GM23338 (cell line): ENCODE results near the gene PDXDC1. TPM values are rescaled to one million over a fixed set of nuclear protein-coding genes. Genes with fewer than 3 reads are reported as not detected.

Source experiments
- ATAC-seq: fragments of 200-7000 bp; cut with Tn5 transposase; 3 replicates; pipeline ENCODE4 v1.9.1; 2020
- DNase-seq: peaks from one replicate; pipeline ENCODE4 v3.0.0-alpha.2; 2015; ENCODE audit warnings: low spot score
- H2AFZ ChIP-seq: fragments of 200-600 bp; sonication (generic); 2 replicates; pipeline ENCODE4 v1.8.0; 2016; ENCODE audit warnings: antibody characterized with exemption, mild to moderate bottlenecking, moderate library complexity
- H3F3A ChIP-seq: fragments of 200-600 bp; sonication (generic); replicated peaks from 2 replicates; pipeline ENCODE4 v1.8.0; 2017; ENCODE audit warnings: antibody characterized with exemption, mixed run types, low read depth
- H3K27ac ChIP-seq: fragments of 200-600 bp; sonication (generic); 2 replicates; pipeline ENCODE4 v1.6.1; 2016; ENCODE audit warnings: low read depth
- H3K27me3 ChIP-seq: fragments of 200-600 bp; sonication (generic); 2 replicates; pipeline ENCODE4 v1.8.0; 2016; ENCODE audit warnings: mild to moderate bottlenecking, mixed run types, moderate library complexity; ENCODE audit not compliant: insufficient read depth
- H3K36me3 ChIP-seq: fragments of 200-600 bp; sonication (generic); 2 replicates; pipeline ENCODE4 v1.8.0; 2016; ENCODE audit warnings: mild to moderate bottlenecking; ENCODE audit not compliant: insufficient read depth
- H3K4me1 ChIP-seq: fragments of 200-600 bp; sonication (generic); 2 replicates; pipeline ENCODE4 v1.8.0; 2016; ENCODE audit warnings: mild to moderate bottlenecking, moderate library complexity; ENCODE audit not compliant: insufficient read depth
- H3K4me2 ChIP-seq: fragments of 200-600 bp; sonication (generic); 2 replicates; pipeline ENCODE4 v1.7.1; 2017; ENCODE audit warnings: mixed run types
- H3K4me3 ChIP-seq: fragments of 200-600 bp; sonication (generic); 2 replicates; pipeline ENCODE4 v1.6.1; 2016; ENCODE audit warnings: mixed run types
- H3K79me2 ChIP-seq: fragments of 200-600 bp; sonication (generic); replicated peaks from 2 replicates; pipeline ENCODE4 v1.8.0; 2017; ENCODE audit warnings: mild to moderate bottlenecking; ENCODE audit not compliant: insufficient read depth
- H3K9me2 ChIP-seq: fragments of 200-600 bp; sonication (generic); 2 replicates; pipeline ENCODE4 v1.8.0; 2017; ENCODE audit not compliant: insufficient read depth
- H4K20me1 ChIP-seq: fragments of 200-600 bp; sonication (generic); replicated peaks from 2 replicates; pipeline ENCODE4 v1.8.0; 2017; ENCODE audit warnings: mild to moderate bottlenecking; ENCODE audit not compliant: insufficient read depth
- H3K27ac Mint-ChIP-seq: 2 replicates; pipeline ENCODE4 v1.8.0; 2020; ENCODE audit warnings: inconsistent platforms, mild to moderate bottlenecking, moderate library complexity, mixed read lengths
- H3K27me3 Mint-ChIP-seq: 3 replicates; pipeline ENCODE4 v1.8.0; 2022; ENCODE audit warnings: low read depth, mild to moderate bottlenecking, moderate library complexity, mixed read lengths, inconsistent platforms; ENCODE audit not compliant: insufficient read depth, poor library complexity
- H3K36me3 Mint-ChIP-seq: 3 replicates; pipeline ENCODE4 v1.8.0; 2021; ENCODE audit warnings: low read depth, mild to moderate bottlenecking, inconsistent platforms, moderate library complexity, mixed read lengths
- H3K4me1 Mint-ChIP-seq: 3 replicates; pipeline ENCODE4 v1.8.0; 2020; ENCODE audit warnings: mild to moderate bottlenecking, inconsistent platforms, mixed read lengths
- H3K4me3 Mint-ChIP-seq: 3 replicates; pipeline ENCODE4 v1.8.0; 2021; ENCODE audit warnings: moderate library complexity, mild to moderate bottlenecking, inconsistent platforms, mixed read lengths
- H3K9me3 Mint-ChIP-seq: 3 replicates; pipeline ENCODE4 v1.8.0; 2020; ENCODE audit warnings: moderate library complexity, mild to moderate bottlenecking, inconsistent platforms, mixed read lengths
- CREB1 ChIP-seq: fragments of 250-450 bp; sonication (Bioruptor Pico); IDR thresholded peaks from 2 replicates; pipeline ENCODE4 v1.5.0; 2020; ENCODE audit warnings: low read depth, mild to moderate bottlenecking, moderate library complexity
- ETS1 ChIP-seq: IDR thresholded peaks from 2 replicates; pipeline ENCODE4 v1.6.1; 2016; ENCODE audit warnings: antibody characterized with exemption
- EZH2 ChIP-seq: fragments of 200-600 bp; sonication (generic); IDR thresholded peaks from one replicate; pipeline ENCODE4 v1.8.0; 2017; ENCODE audit warnings: antibody characterized with exemption, mild to moderate bottlenecking, low read depth; ENCODE audit not compliant: unreplicated experiment
- EZH2phosphoT487 ChIP-seq: fragments of 200-600 bp; sonication (generic); IDR thresholded peaks from one replicate; pipeline ENCODE4 v1.8.1; 2018; ENCODE audit warnings: antibody characterized with exemption; ENCODE audit not compliant: unreplicated experiment
- JUNB ChIP-seq: IDR thresholded peaks from one replicate; pipeline ENCODE4 v1.6.1; 2016; ENCODE audit warnings: antibody characterized with exemption; ENCODE audit not compliant: unreplicated experiment
- NANOG ChIP-seq: IDR thresholded peaks from 2 replicates; pipeline ENCODE4 v1.6.1; 2016; ENCODE audit warnings: antibody characterized with exemption, borderline replicate concordance
- POLR2AphosphoS5 ChIP-seq: IDR thresholded peaks from 2 replicates; pipeline ENCODE4 v1.6.1; 2016; ENCODE audit warnings: antibody characterized with exemption, low read depth
- REST ChIP-seq: IDR thresholded peaks from one replicate; pipeline ENCODE4 v1.6.1; 2018; ENCODE audit warnings: antibody characterized with exemption; ENCODE audit not compliant: unreplicated experiment
- STAT1 ChIP-seq: IDR thresholded peaks from one replicate; pipeline ENCODE4 v1.6.1; 2016; ENCODE audit warnings: antibody characterized with exemption; ENCODE audit not compliant: unreplicated experiment
- ZNF114 ChIP-seq: fragments of 250-450 bp; sonication (Bioruptor Pico); IDR thresholded peaks from 2 replicates; pipeline ENCODE4 v1.5.0; 2020; ENCODE audit warnings: mild to moderate bottlenecking, moderate library complexity
- ZNF331 ChIP-seq: fragments of 250-450 bp; sonication (Bioruptor Pico); IDR thresholded peaks from 2 replicates; pipeline ENCODE4 v1.5.0; 2020; ENCODE audit warnings: low read depth, mild to moderate bottlenecking, moderate library complexity
- polyA plus RNA-seq: library from polyadenylated mRNA; unstranded; fragments of >200 nt; fragmentation: Nextera tagmentation; extraction: Ambion mirVana; gene quantifications from 2 replicates; pipeline ENCODE4 v1.2.1, GENCODE V29; 2016
- total RNA-seq: library from RNA; depleted of rRNA; stranded (reverse); fragments of >200 nt; shearing (Covaris generic); gene quantifications from 2 replicates; pipeline ENCODE4 v1.2.3, GENCODE V29; 2014
- TF ChIP-seq, protein P1 (sequence below): fragments of 250-450 bp; sonication (Bioruptor Pico); IDR thresholded peaks from 2 replicates; pipeline ENCODE4 v1.5.0; 2020; ENCODE audit warnings: mild to moderate bottlenecking, moderate library complexity

Gene PDXDC1
- total and polyA plus RNA-seq, 2 experiments from 2014 or later, result 40.0 to 91.6 TPM

DNA sequence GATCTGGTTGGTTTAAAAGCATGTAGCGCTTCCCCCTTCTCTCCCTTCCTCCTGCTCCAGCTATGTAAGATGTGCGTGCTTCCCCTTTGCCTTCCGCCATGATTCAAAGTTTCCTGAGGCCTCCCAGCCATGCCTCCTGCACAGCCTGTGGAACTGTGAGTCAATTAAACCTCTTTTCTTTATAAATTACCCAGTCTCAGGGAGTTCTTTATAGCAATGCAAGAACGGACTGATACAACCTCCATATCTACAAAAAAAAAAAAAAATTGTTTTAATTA is 16.6 kb upstream of the PDXDC1 start:
- no peaks in the 10 kb centered on the region for H3K9me3 Mint-ChIP-seq
- H3K4me3 ChIP-seq, result no peak overlapping the region
- H3K36me3 Mint-ChIP-seq, result no peaks in the 10 kb centered on the region
- no peaks in the 10 kb centered on the region for H3K4me1 Mint-ChIP-seq
- no peak overlapping the region for H3K4me3 Mint-ChIP-seq
- no peak for TF ChIP-seq ZNF114
- no peak for TF ChIP-seq EZH2phosphoT487
- H3K4me1 ChIP-seq, result no peaks in the 10 kb centered on the region
- no peaks in the 10 kb centered on the region for H3K36me3 ChIP-seq
- H3K79me2 ChIP-seq, result no peaks in the 10 kb centered on the region
- peak overlapping the region; percentile 52 for H2AFZ ChIP-seq
- no peaks in the 10 kb centered on the region for H3F3A ChIP-seq
- no peak overlapping the region for H3K4me2 ChIP-seq
- no peaks in the 10 kb centered on the region for H4K20me1 ChIP-seq
- H3K27ac ChIP-seq, result no peak overlapping the region
- peaks cover 4% of the 10 kb centered on the region; the same call in 1 of the 2 replicates for H3K9me2 ChIP-seq
- H3K27me3 ChIP-seq, result no peaks in the 10 kb centered on the region
- no peak for ATAC-seq
- DNase-seq, result no peak
- H3K27ac Mint-ChIP-seq, result no peak overlapping the region
- peaks cover 7% of the 10 kb centered on the region for H3K27me3 Mint-ChIP-seq

DNA sequence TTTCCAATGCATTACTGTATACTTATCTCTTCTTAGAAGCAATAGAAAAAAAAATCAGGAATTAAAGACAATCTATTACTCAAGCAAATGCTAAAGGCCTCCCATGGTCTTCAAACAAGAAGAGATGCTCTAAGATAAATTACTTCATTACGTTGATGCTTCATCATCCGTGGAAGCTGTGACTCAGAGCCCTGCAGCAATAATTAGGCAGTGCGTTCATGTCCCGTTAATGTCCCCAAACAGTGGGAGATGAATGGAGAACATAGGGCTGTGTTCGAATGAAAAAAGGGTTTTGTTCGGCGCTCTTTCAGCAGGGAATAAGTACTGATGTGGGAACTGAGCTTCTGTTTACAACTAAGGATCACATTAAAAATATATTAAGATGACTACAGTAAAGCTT is 15.9 kb upstream of the PDXDC1 start:
- no peaks in the 10 kb centered on the region for H3K4me1 ChIP-seq
- Mint-ChIP-seq H3K4me1 (no peaks in the 10 kb centered on the region), H3K27me3 (peaks cover 7% of the 10 kb centered on the region), H3K36me3 (no peaks in the 10 kb centered on the region), H3K9me3 (no peaks in the 10 kb centered on the region), H3K4me3 (no peak overlapping the region), H3K27ac (no peak overlapping the region)
- no peak overlapping the region for H3K4me2 ChIP-seq
- peaks cover 4% of the 10 kb centered on the region; the same call in 1 of the 2 replicates for H3K9me2 ChIP-seq
- H3K4me3 ChIP-seq, result no peak overlapping the region
- H3F3A ChIP-seq, result no peaks in the 10 kb centered on the region
- H2AFZ ChIP-seq, result peak overlapping the region; percentile 66
- H3K27me3 ChIP-seq, result no peaks in the 10 kb centered on the region
- peak; percentile 10 for DNase-seq
- no peak for ATAC-seq
- H3K79me2 ChIP-seq, result no peaks in the 10 kb centered on the region
- no peaks in the 10 kb centered on the region for H3K36me3 ChIP-seq
- no peaks in the 10 kb centered on the region for H4K20me1 ChIP-seq
- H3K27ac ChIP-seq, result no peak overlapping the region
- no peak for TF ChIP-seq CREB1 (CRISPR knock-in tag)
- TF ChIP-seq ZNF331 (CRISPR knock-in tag), result no peak
- no peak for TF ChIP-seq POLR2AphosphoS5
- no peak for TF ChIP-seq JUNB
- TF ChIP-seq ETS1, result no peak
- TF ChIP-seq ZNF114, result no peak
- TF ChIP-seq EZH2phosphoT487, result no peak
- no peak for TF ChIP-seq STAT1
- no peak for TF ChIP-seq EZH2
- TF ChIP-seq, protein P1, sequence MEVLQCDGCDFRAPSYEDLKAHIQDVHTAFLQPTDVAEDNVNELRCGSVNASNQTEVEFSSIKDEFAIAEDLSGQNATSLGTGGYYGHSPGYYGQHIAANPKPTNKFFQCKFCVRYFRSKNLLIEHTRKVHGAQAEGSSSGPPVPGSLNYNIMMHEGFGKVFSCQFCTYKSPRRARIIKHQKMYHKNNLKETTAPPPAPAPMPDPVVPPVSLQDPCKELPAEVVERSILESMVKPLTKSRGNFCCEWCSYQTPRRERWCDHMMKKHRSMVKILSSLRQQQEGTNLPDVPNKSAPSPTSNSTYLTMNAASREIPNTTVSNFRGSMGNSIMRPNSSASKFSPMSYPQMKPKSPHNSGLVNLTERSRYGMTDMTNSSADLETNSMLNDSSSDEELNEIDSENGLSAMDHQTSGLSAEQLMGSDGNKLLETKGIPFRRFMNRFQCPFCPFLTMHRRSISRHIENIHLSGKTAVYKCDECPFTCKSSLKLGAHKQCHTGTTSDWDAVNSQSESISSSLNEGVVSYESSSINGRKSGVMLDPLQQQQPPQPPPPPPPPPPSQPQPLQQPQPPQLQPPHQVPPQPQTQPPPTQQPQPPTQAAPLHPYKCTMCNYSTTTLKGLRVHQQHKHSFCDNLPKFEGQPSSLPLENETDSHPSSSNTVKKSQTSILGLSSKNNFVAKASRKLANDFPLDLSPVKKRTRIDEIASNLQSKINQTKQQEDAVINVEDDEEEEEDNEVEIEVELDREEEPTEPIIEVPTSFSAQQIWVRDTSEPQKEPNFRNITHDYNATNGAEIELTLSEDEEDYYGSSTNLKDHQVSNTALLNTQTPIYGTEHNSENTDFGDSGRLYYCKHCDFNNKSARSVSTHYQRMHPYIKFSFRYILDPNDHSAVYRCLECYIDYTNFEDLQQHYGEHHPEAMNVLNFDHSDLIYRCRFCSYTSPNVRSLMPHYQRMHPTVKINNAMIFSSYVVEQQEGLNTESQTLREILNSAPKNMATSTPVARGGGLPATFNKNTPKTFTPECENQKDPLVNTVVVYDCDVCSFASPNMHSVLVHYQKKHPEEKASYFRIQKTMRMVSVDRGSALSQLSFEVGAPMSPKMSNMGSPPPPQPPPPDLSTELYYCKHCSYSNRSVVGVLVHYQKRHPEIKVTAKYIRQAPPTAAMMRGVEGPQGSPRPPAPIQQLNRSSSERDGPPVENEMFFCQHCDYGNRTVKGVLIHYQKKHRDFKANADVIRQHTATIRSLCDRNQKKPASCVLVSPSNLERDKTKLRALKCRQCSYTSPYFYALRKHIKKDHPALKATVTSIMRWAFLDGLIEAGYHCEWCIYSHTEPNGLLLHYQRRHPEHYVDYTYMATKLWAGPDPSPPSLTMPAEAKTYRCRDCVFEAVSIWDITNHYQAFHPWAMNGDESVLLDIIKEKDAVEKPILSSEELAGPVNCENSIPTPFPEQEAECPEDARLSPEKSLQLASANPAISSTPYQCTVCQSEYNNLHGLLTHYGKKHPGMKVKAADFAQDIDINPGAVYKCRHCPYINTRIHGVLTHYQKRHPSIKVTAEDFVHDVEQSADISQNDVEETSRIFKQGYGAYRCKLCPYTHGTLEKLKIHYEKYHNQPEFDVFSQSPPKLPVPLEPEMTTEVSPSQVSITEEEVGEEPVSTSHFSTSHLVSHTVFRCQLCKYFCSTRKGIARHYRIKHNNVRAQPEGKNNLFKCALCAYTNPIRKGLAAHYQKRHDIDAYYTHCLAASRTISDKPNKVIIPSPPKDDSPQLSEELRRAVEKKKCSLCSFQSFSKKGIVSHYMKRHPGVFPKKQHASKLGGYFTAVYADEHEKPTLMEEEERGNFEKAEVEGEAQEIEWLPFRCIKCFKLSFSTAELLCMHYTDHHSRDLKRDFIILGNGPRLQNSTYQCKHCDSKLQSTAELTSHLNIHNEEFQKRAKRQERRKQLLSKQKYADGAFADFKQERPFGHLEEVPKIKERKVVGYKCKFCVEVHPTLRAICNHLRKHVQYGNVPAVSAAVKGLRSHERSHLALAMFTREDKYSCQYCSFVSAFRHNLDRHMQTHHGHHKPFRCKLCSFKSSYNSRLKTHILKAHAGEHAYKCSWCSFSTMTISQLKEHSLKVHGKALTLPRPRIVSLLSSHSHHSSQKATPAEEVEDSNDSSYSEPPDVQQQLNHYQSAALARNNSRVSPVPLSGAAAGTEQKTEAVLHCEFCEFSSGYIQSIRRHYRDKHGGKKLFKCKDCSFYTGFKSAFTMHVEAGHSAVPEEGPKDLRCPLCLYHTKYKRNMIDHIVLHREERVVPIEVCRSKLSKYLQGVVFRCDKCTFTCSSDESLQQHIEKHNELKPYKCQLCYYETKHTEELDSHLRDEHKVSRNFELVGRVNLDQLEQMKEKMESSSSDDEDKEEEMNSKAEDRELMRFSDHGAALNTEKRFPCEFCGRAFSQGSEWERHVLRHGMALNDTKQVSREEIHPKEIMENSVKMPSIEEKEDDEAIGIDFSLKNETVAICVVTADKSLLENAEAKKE, result no peak
- no peak for TF ChIP-seq NANOG
- TF ChIP-seq REST, result no peak
